WERI-Rb-1 (cell line): ENCODE data around the gene PIGN.

Experiments
- DNase-seq: peaks from one replicate; pipeline ENCODE4 v3.0.0-alpha.2; 2020
- H3K27ac ChIP-seq: fragments of 250-450 bp; sonication (Bioruptor Pico); 2 replicates; pipeline ENCODE4 v1.5.1; 2020; ENCODE audit warnings: mild to moderate bottlenecking, moderate library complexity
- H3K27me3 ChIP-seq: fragments of 250-450 bp; sonication (Bioruptor Pico); 2 replicates; pipeline ENCODE4 v1.5.1; 2021; ENCODE audit warnings: mild to moderate bottlenecking, low read depth, moderate library complexity; ENCODE audit not compliant: insufficient read depth, severe bottlenecking
- H3K36me3 ChIP-seq: fragments of 250-450 bp; sonication (Bioruptor Pico); 2 replicates; pipeline ENCODE4 v1.5.1; 2020; ENCODE audit warnings: mild to moderate bottlenecking, moderate library complexity
- H3K4me3 ChIP-seq: 2 replicates; pipeline ENCODE4 v1.5.1; 2011; ENCODE audit warnings: low read depth, mild to moderate bottlenecking, control low read depth, low read length
- H3K9me3 ChIP-seq: fragments of 250-450 bp; sonication (Bioruptor Pico); 2 replicates; pipeline ENCODE4 v1.5.1; 2021; ENCODE audit warnings: mild to moderate bottlenecking, moderate library complexity; ENCODE audit not compliant: severe bottlenecking
- CTCF ChIP-seq: IDR thresholded peaks from 2 replicates; pipeline ENCODE4 v1.5.1; 2011; ENCODE audit warnings: low read depth, mild to moderate bottlenecking, control low read depth, inconsistent platforms, low read length

Gene PIGN

DNA sequence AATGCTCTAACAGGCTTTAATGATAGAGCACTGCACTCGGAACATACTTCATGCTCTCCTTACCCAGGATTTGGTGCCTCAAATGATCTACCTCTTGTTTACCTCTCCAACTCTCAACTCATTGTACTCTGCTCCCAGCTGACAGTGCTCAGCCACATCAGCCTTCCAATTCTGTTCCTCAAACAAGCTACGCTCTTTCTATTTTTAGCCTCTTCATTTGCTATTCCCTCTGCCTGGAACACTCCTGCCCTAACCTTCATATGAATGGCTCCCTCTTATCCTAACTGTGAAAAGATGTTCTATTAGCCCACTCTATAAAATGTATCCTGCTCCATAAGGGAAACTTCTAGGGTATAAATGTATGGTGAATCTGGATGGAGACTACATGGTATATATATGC, 42.5 kb downstream of the PIGN start:
- no peaks in the 10 kb centered on the region for H3K36me3 ChIP-seq
- no peak overlapping the region for H3K27ac ChIP-seq
- no peaks in the 10 kb centered on the region for H3K9me3 ChIP-seq
- H3K27me3 ChIP-seq = no peaks in the 10 kb centered on the region
- no peak for DNase-seq
- H3K4me3 ChIP-seq = no peak overlapping the region
- TF ChIP-seq CTCF = no peak

DNA sequence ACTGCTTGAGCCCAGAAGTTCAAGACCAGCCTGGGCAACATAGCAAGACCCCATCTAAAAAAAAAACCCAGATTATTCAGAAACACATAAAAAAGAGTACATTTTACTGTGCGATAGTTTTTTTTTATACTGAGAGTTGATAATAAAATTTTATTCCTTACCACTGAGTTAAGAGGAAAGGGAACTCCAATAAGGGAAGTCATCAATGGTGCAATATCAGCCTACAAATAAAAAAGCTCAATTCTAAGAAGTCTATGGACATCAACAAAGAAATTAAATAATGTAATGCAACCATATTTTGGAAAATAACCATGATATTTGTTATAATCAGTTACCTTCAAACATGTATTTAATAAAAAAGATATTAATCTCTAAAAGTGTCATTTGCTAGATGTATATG, 46.6 kb downstream of the PIGN start:
- DNase-seq = no peak
- H3K36me3 ChIP-seq = peaks cover 9% of the 10 kb centered on the region; the same call in 1 of the 2 replicates
- H3K27me3 ChIP-seq = no peaks in the 10 kb centered on the region
- no peak for TF ChIP-seq CTCF
- H3K4me3 ChIP-seq = no peak overlapping the region
- no peak overlapping the region for H3K27ac ChIP-seq
- no peaks in the 10 kb centered on the region for H3K9me3 ChIP-seq

GRCh38 chr18:62138461-62139235, 48.2 kb downstream of the PIGN start:
- no peaks in the 10 kb centered on the region for H3K27me3 ChIP-seq
- DNase-seq = no peak
- H3K4me3 ChIP-seq = no peak overlapping the region
- H3K27ac ChIP-seq = no peak overlapping the region
- peaks cover 9% of the 10 kb centered on the region; the same call in 1 of the 2 replicates for H3K36me3 ChIP-seq
- no peak for TF ChIP-seq CTCF
- H3K9me3 ChIP-seq = no peaks in the 10 kb centered on the region

- H3K36me3 ChIP-seq = no peaks in the 10 kb centered on the region
- no peaks in the 10 kb centered on the region for H3K27me3 ChIP-seq
- H3K9me3 ChIP-seq = no peaks in the 10 kb centered on the region
- peak; percentile 68 for DNase-seq
- no peak overlapping the region for H3K27ac ChIP-seq
- no peak overlapping the region for H3K4me3 ChIP-seq
- peak; percentile 74 for TF ChIP-seq CTCF
These were observed 55.5 kb downstream of the PIGN start for GRCh38 chr18:62131301-62131909.

DNA sequence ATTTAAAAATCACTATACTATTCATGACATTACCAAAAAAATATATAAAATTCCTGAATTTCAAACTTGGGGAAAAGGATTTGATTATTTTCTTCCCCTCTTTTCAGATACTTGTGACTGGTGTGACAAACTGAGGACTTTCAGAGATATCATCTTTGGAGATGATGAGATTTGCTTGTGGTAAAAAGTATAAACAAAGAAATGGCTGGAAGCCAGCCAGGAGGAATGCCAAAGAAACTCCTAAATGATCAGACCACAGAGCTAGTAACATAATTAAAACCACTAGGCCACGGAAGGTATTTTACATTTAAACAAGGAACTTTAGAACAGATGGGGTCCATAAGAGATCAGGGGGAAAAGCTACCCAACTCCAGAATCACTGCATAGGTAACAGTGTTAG, 58.7 kb downstream of the PIGN start:
- Histone ChIP-seq H3K9me3 (no peaks in the 10 kb centered on the region), H3K36me3 (no peaks in the 10 kb centered on the region; the same call in 1 of the 2 replicates), H3K27ac (no peak overlapping the region), H3K4me3 (no peak overlapping the region), H3K27me3 (no peaks in the 10 kb centered on the region)
- TF ChIP-seq CTCF = no peak
- no peak for DNase-seq

DNA sequence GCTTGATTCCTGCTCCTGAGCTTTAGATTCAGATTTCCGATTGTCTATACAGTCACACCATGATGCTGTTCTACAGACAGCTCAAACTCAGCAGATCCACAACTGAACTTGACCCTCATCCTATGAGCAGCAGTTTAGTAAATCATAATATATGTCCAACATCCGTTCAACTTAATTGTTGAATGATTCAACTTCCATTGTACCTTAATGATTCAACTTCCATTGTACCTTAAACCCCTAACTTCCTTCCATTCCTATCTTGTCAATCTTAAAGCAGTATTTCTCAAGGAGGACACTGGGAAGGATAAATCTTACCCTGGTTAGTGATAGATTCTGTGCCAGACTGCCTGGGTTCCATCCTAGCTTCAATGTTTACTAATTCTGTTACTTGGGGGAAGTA, 60.1 kb downstream of the PIGN start:
- no peak overlapping the region for H3K27ac ChIP-seq
- no peaks in the 10 kb centered on the region; the same call in 1 of the 2 replicates for H3K36me3 ChIP-seq
- no peak for TF ChIP-seq CTCF
- DNase-seq = no peak
- no peaks in the 10 kb centered on the region for H3K9me3 ChIP-seq
- no peaks in the 10 kb centered on the region for H3K27me3 ChIP-seq
- no peak overlapping the region for H3K4me3 ChIP-seq
